ENCODE data around the gene C1S.

The C1S gene

DNA sequence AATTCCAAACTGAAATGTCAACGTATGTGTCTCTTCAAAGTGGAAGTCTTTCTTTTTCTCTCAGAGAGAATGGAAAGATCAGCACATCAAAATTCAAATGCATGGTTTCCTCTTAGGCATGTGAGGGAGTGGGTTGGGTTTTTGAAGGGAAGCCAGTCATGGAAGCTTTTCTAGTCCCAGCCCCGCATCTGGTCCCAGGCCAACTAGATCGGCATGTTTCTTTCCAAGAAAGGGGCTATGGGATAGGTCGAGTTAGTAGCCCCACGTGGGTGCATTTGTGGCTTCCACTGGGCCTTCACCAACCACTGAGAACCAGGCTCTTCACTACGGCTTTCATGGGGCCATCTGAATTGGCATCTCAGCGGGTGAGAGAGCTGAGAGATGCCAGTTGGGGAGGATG is 6.6 kb downstream of the C1S start:
- TF ChIP-seq, protein P1, sequence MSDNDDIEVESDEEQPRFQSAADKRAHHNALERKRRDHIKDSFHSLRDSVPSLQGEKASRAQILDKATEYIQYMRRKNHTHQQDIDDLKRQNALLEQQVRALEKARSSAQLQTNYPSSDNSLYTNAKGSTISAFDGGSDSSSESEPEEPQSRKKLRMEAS (IDR thresholded peaks at IDR 0.05), result no peak
- TF ChIP-seq CEBPB (IDR thresholded peaks at IDR 0.05) (no peak), NFIC (IDR thresholded peaks at IDR 0.05) (no peak), TEAD4 (IDR thresholded peaks at IDR 0.05) (no peak), USF1 (IDR thresholded peaks at IDR 0.05) (no peak), CREB1 (IDR thresholded peaks at IDR 0.05; ENCODE audit: low read depth) (no peak), TAF1 (IDR thresholded peaks at IDR 0.05; ENCODE audit: low read depth) (no peak), YY1 (IDR thresholded peaks at IDR 0.05; ENCODE audit: low read depth) (no peak), TCF12 (IDR thresholded peaks at IDR 0.05; ENCODE audit: low read depth) (no peak), FOXM1 (IDR thresholded peaks at IDR 0.05; ENCODE audit: borderline replicate concordance, low read depth) (no peak), RAD21 (IDR thresholded peaks at IDR 0.05; ENCODE audit: low read depth) (no peak), ZBTB7A (IDR thresholded peaks at IDR 0.05; ENCODE audit: low read depth) (no peak), EGR1 (IDR thresholded peaks at IDR 0.05) (no peak), EP300 (IDR thresholded peaks at IDR 0.05; ENCODE audit: borderline replicate concordance) (no peak)
- TF ChIP-seq, protein P2, sequence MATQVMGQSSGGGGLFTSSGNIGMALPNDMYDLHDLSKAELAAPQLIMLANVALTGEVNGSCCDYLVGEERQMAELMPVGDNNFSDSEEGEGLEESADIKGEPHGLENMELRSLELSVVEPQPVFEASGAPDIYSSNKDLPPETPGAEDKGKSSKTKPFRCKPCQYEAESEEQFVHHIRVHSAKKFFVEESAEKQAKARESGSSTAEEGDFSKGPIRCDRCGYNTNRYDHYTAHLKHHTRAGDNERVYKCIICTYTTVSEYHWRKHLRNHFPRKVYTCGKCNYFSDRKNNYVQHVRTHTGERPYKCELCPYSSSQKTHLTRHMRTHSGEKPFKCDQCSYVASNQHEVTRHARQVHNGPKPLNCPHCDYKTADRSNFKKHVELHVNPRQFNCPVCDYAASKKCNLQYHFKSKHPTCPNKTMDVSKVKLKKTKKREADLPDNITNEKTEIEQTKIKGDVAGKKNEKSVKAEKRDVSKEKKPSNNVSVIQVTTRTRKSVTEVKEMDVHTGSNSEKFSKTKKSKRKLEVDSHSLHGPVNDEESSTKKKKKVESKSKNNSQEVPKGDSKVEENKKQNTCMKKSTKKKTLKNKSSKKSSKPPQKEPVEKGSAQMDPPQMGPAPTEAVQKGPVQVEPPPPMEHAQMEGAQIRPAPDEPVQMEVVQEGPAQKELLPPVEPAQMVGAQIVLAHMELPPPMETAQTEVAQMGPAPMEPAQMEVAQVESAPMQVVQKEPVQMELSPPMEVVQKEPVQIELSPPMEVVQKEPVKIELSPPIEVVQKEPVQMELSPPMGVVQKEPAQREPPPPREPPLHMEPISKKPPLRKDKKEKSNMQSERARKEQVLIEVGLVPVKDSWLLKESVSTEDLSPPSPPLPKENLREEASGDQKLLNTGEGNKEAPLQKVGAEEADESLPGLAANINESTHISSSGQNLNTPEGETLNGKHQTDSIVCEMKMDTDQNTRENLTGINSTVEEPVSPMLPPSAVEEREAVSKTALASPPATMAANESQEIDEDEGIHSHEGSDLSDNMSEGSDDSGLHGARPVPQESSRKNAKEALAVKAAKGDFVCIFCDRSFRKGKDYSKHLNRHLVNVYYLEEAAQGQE (IDR thresholded peaks at IDR 0.05; ENCODE audit: low read depth), result no peak

GRCh38 chr12:7068240-7068993 is 7.9 kb downstream of the C1S start:
- no peak for TF ChIP-seq EGR1 (IDR thresholded peaks at IDR 0.05)
- no peak for TF ChIP-seq TEAD4 (IDR thresholded peaks at IDR 0.05)
- TF ChIP-seq RAD21 (IDR thresholded peaks at IDR 0.05; ENCODE audit: low read depth), result no peak
- TF ChIP-seq YY1 (IDR thresholded peaks at IDR 0.05; ENCODE audit: low read depth), result no peak
- TF ChIP-seq CEBPB (IDR thresholded peaks at IDR 0.05), result no peak

DNA sequence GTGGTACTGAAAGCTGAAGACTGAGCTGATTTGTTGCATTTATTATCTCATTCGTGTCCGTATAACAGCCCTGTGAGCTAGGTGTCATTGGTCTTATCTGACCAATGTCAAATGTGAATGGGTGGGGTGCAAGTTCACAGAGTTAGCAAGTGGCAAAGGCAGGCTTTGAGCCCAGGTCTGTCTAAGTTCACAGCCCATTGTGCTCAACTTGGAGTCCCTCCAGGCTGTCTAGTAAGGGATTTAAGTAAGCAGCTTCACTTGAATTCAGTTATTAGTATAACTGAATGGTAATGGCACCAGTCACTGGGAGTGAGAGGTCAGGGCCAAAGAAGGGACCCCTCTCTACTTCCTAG is 8.5 kb downstream of the C1S start:
- no peak for TF ChIP-seq TAF1 (IDR thresholded peaks at IDR 0.05; ENCODE audit: low read depth)
- no peak for TF ChIP-seq NFIC (IDR thresholded peaks at IDR 0.05)
- no peak for TF ChIP-seq EP300 (IDR thresholded peaks at IDR 0.05; ENCODE audit: borderline replicate concordance)
- TF ChIP-seq ZBTB7A (IDR thresholded peaks at IDR 0.05; ENCODE audit: low read depth), result no peak
- TF ChIP-seq TCF12 (IDR thresholded peaks at IDR 0.05; ENCODE audit: low read depth), result no peak
- TF ChIP-seq EGR1 (IDR thresholded peaks at IDR 0.05), result no peak
- TF ChIP-seq USF1 (IDR thresholded peaks at IDR 0.05), result no peak
- TF ChIP-seq, protein P2 (IDR thresholded peaks at IDR 0.05; ENCODE audit: low read depth), result no peak
- TF ChIP-seq TEAD4 (IDR thresholded peaks at IDR 0.05), result no peak
- TF ChIP-seq CEBPB (IDR thresholded peaks at IDR 0.05), result no peak
- no peak for TF ChIP-seq FOXM1 (IDR thresholded peaks at IDR 0.05; ENCODE audit: borderline replicate concordance, low read depth)
- TF ChIP-seq, protein P1 (IDR thresholded peaks at IDR 0.05), result no peak
- TF ChIP-seq RAD21 (IDR thresholded peaks at IDR 0.05; ENCODE audit: low read depth), result no peak
- no peak for TF ChIP-seq CREB1 (IDR thresholded peaks at IDR 0.05; ENCODE audit: low read depth)
- no peak for TF ChIP-seq YY1 (IDR thresholded peaks at IDR 0.05; ENCODE audit: low read depth)

- no peak for TF ChIP-seq CREB1 (IDR thresholded peaks at IDR 0.05; ENCODE audit: low read depth)
- no peak for TF ChIP-seq NFIC (IDR thresholded peaks at IDR 0.05)
- TF ChIP-seq, protein P1 (IDR thresholded peaks at IDR 0.05), result no peak
- no peak for TF ChIP-seq YY1 (IDR thresholded peaks at IDR 0.05; ENCODE audit: low read depth)
- TF ChIP-seq TAF1 (IDR thresholded peaks at IDR 0.05; ENCODE audit: low read depth), result no peak
- TF ChIP-seq TCF12 (IDR thresholded peaks at IDR 0.05; ENCODE audit: low read depth), result no peak
- TF ChIP-seq CEBPB (IDR thresholded peaks at IDR 0.05), result no peak
- no peak for TF ChIP-seq TEAD4 (IDR thresholded peaks at IDR 0.05)
- no peak for TF ChIP-seq EP300 (IDR thresholded peaks at IDR 0.05; ENCODE audit: borderline replicate concordance)
- TF ChIP-seq, protein P2 (IDR thresholded peaks at IDR 0.05; ENCODE audit: low read depth), result no peak
Observed at GRCh38 chr12:7069386-7069785, 8.9 kb downstream of the C1S start.
